HepG2 (cell line): ENCODE measurements around the gene RAB28. TPM values are rescaled to one million over a fixed set of nuclear protein-coding genes. Genes with fewer than 3 reads are reported as not detected.

ENCODE experiments used
- ATAC-seq: fragments of 200-7000 bp; cut with Tn5 transposase; 3 replicates; pipeline ENCODE4 v1.9.1; 2020; ENCODE audit warnings: mild to moderate bottlenecking, moderate library complexity
- BruUV-seq: library from RNA; stranded (reverse); fragments of 400-500 nt; replicated peaks from 2 replicates; lab custom pipeline; 2021; lab: Mats Ljungman, UMichigan
- CTCF ChIA-PET: fragments of 300-600 bp; formaldehyde crosslinking; extraction: SDS; loops from one replicate; lab custom pipeline; 2021; ENCODE audit warnings: low total read pairs, inconsistent platforms, low intra/inter-chr PET ratio; lab: Yijun Ruan, JAX
- POLR2A ChIA-PET: fragments of 350-600 bp; sonication (Branson Sonifier 250); formaldehyde crosslinking; loops from one replicate; lab custom pipeline; 2020; ENCODE audit warnings: antibody characterized with exemption, inconsistent platforms; lab: Yijun Ruan, JAX
- DNase-seq: peaks from one replicate; pipeline ENCODE4 v3.0.0-alpha.2; 2015; ENCODE audit warnings: low spot score
- FAIRE-seq: peaks from 3 replicates; lab custom pipeline; 2011; peaks lifted over from hg19 to GRCh38; lab: Jason Lieb, UNC
- H2AFZ ChIP-seq: one replicate; pipeline ENCODE4 v1.6.1; 2011; ENCODE audit warnings: low read length, inconsistent platforms
- H3K27ac ChIP-seq: fragments of 300-600 bp; 3 replicates; pipeline ENCODE4 v1.8.0; 2011; ENCODE audit warnings: mixed run types, mild to moderate bottlenecking, mixed read lengths, low read length, inconsistent platforms; ENCODE audit not compliant: insufficient read depth; ENCODE audit errors: extremely low read length
- H3K27me3 ChIP-seq, 2 experiments: fragments of 200-600 bp in 1 of 2; 2 replicates in 1 of 2; 3 replicates in 1 of 2; pipeline versions ENCODE4 v1.6.0 to v1.8.0; 2011; ENCODE audit warnings: low read length in 2 of 2, mild to moderate bottlenecking in 2 of 2, moderate library complexity in 2 of 2, inconsistent platforms in 1 of 2; ENCODE audit not compliant: insufficient read depth in 2 of 2, control insufficient read depth in 1 of 2
- H3K36me3 ChIP-seq, 2 experiments: fragments of 200-600 bp in 1 of 2; replicated peaks in 1 of 2; 2 replicates in 1 of 2; 3 replicates in 1 of 2; pipeline versions ENCODE4 v1.5.1 to v1.8.0; 2011; ENCODE audit warnings: low read length in 2 of 2, inconsistent platforms in 1 of 2; ENCODE audit not compliant: insufficient read depth in 2 of 2, control insufficient read depth in 1 of 2
- H3K4me1 ChIP-seq: 2 replicates; pipeline ENCODE4 v1.5.1; 2012; ENCODE audit warnings: low read length, inconsistent platforms; ENCODE audit not compliant: insufficient read depth
- H3K4me2 ChIP-seq: 2 replicates; pipeline ENCODE4 v1.6.0; 2011; ENCODE audit warnings: low read depth, low read length, inconsistent platforms
- H3K4me3 ChIP-seq, 3 experiments: fragments of 200-600 bp in 1 of 3; sonication (generic), shearing (Covaris generic) in 1 of 3; replicated peaks in 1 of 3; 2 replicates each; pipeline ENCODE4 v1.5.1; 2011 to 2016; ENCODE audit warnings: low read length in 3 of 3, inconsistent platforms in 2 of 3, low read depth in 2 of 3, mild to moderate bottlenecking in 2 of 3, control low read depth in 1 of 3, mixed read lengths in 1 of 3; ENCODE audit not compliant: insufficient read depth in 1 of 3
- H3K79me2 ChIP-seq: one replicate; pipeline ENCODE4 v1.6.1; 2011; ENCODE audit warnings: low read length, inconsistent platforms; ENCODE audit not compliant: insufficient read depth
- H3K9ac ChIP-seq: 2 replicates; pipeline ENCODE4 v1.6.0; 2011; ENCODE audit warnings: mild to moderate bottlenecking, low read depth, low read length, inconsistent platforms; ENCODE audit not compliant: insufficient read depth
- H3K9me3 ChIP-seq: 2 replicates; pipeline ENCODE4 v1.5.1; 2012; ENCODE audit warnings: mild to moderate bottlenecking, low read length
- H4K20me1 ChIP-seq: 2 replicates; pipeline ENCODE4 v1.6.0; 2011; ENCODE audit warnings: inconsistent platforms, mild to moderate bottlenecking, low read length, moderate library complexity; ENCODE audit not compliant: insufficient read depth
- FIP1L1 ChIP-seq: fragments of 200-400 bp; formaldehyde crosslinking; IDR thresholded peaks from 2 replicates; pipeline ENCODE4 v1.6.1; 2018; ENCODE audit warnings: low read depth, mild to moderate bottlenecking, low read length, moderate library complexity, borderline replicate concordance; ENCODE audit not compliant: insufficient read depth
- FOXM1 ChIP-seq: sonication (generic); formaldehyde crosslinking; IDR thresholded peaks from 2 replicates; pipeline ENCODE4 v1.5.0; 2020; ENCODE audit warnings: missing genetic modification reagents
- GTF2F1 ChIP-seq: fragments of 150-350 bp; IDR thresholded peaks from 2 replicates; pipeline ENCODE4 v1.6.1; 2014; ENCODE audit warnings: low read length
- HOMEZ ChIP-seq: IDR thresholded peaks from 2 replicates; pipeline ENCODE4 v1.6.1; 2016; ENCODE audit warnings: low read depth
- POLR2A ChIP-seq, 2 experiments: IDR thresholded peaks; 2 replicates each; pipeline ENCODE4 v1.6.1; 2011; ENCODE audit warnings: low read depth in 2 of 2, low read length in 2 of 2, mild to moderate bottlenecking in 1 of 2, moderate library complexity in 1 of 2; ENCODE audit not compliant: insufficient read depth in 1 of 2
- RNF219 ChIP-seq: sonication (generic); formaldehyde crosslinking; IDR thresholded peaks from 2 replicates; pipeline ENCODE4 v1.5.0; 2020; ENCODE audit warnings: mild to moderate bottlenecking, missing genetic modification reagents
- SP2 ChIP-seq: sonication (generic); formaldehyde crosslinking; IDR thresholded peaks from 2 replicates; pipeline ENCODE4 v1.5.1; 2020; ENCODE audit warnings: mild to moderate bottlenecking, missing genetic modification reagents
- TAF1 ChIP-seq: sonication (generic); formaldehyde crosslinking; IDR thresholded peaks from 2 replicates; pipeline ENCODE4 v1.4.0; 2020; ENCODE audit warnings: missing genetic modification reagents
- ZNF230 ChIP-seq: sonication (generic); formaldehyde crosslinking; IDR thresholded peaks from 2 replicates; pipeline ENCODE4 v1.4.0; 2020; ENCODE audit warnings: mild to moderate bottlenecking, missing genetic modification reagents
- ZNF460 ChIP-seq: sonication (generic); formaldehyde crosslinking; IDR thresholded peaks from 2 replicates; pipeline ENCODE4 v1.5.1; 2020; ENCODE audit warnings: missing genetic modification reagents, mild to moderate bottlenecking, borderline replicate concordance
- ZNF512B ChIP-seq: sonication (generic); formaldehyde crosslinking; IDR thresholded peaks from 2 replicates; pipeline ENCODE4 v1.5.1; 2020; ENCODE audit warnings: missing genetic modification reagents, mild to moderate bottlenecking, borderline replicate concordance
- ZNF775 ChIP-seq: sonication (generic); formaldehyde crosslinking; IDR thresholded peaks from 2 replicates; pipeline ENCODE4 v1.4.0; 2020; ENCODE audit warnings: missing genetic modification reagents, mild to moderate bottlenecking, moderate library complexity, borderline replicate concordance
- WGBS: methylation state at CpG from one replicate; pipeline ENCODE4 v1.1.6; 2017; ENCODE audit warnings: low lambda C conversion rate; 5-methylcytosine and 5-hydroxymethylcytosine counted together
- in situ Hi-C: cut with HindIII; loops from 2 replicates; pipeline ENCODE4 v1.10.0; 2017; ENCODE audit warnings: low pct_unique_long_range_greater_than_20kb; ENCODE audit not compliant: extremely low pct_ligation_motif_present
- intact Hi-C: fragments of 100-400 bp; cut with micrococcal nuclease; formaldehyde crosslinking; loops from one replicate; pipeline ENCODE4 v1.10.0; 2022; ENCODE audit not compliant: unreplicated experiment
- polyA plus RNA-seq, 8 experiments: library from polyadenylated mRNA; depleted of rRNA in 3 of 8; stranded (reverse) in 7 of 8; unstranded in 1 of 8; fragments of >200 nt; fragmentation: Illumina TruSeq in 4 of 8; extraction: Trizol in 4 of 8; gene quantifications; 2 replicates each; pipeline versions ENCODE4 v1.2.1 to v1.2.3, GENCODE V29; 2011 to 2016; ENCODE audit warnings: low read depth in 4 of 8, missing spikeins in 1 of 8, mixed read lengths in 1 of 8; ENCODE audit not compliant: insufficient read depth in 1 of 8
- total RNA-seq, 5 experiments: library from RNA; depleted of rRNA; stranded (reverse); fragments of >200 nt; fragmentation: Illumina TruSeq; extraction: Trizol; gene quantifications; 2 replicates each; pipeline ENCODE4 v1.2.3, GENCODE V29; 2016; ENCODE audit warnings: low read depth in 1 of 5

Gene RAB28
- total and polyA plus RNA-seq, 2 of the 13 experiments (the other 11 are each of a cell fraction or from before 2014, with no cell fraction given), result 11.8 to 18.2 TPM

DNA sequence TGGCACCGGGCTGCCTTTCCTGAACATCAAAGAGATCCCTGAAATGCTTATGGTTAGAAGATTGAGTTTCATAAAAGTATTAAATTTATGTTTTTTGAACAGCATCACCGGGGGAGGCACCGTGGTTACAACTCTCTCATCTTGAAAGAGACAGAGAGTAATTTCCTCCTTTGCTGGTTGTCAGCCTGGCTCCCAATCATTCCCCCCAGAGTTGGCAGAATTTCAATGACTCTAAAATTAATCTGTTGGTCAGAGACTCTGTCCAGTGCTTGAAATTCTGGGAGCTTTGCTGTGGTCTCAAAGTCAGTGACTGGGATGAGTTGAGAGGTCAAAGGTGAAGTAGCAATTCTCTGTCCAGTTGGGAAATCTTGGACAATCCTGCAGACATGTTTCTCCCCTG, 135.9 kb downstream of the RAB28 start (continued):
- no peak for TF ChIP-seq ZNF512B (CRISPR knock-in tag)
- no peak for TF ChIP-seq FIP1L1
- TF ChIP-seq, all 625 proteins: peak for 0

DNA sequence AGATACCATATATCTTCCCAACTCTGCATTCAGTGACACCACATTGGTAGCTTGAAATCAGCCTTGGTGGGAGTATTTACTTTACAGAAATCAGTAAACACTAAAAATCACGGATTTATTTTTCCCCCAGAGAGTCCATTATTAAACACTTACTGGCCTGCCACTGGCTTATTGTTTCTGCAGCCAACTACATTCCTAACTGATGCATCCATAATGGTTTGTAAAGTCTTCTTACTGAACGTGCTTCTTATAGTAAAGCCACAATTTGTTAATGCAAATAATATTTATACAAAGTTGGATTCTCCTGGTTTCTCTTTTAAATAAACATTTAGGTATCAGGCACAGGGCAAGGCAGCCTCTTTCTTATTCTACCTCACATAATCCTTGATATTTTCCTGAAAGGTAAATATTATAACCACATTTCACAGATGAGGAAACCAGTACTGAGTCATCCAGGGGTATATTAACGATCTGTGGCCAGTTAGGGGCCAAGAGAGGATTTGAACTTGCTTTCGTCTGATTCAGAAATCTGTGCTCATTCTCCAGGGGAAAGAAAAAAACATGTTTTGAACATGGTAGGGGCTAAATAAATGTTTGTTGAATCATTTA, 136.5 kb downstream of the RAB28 start:
- FAIRE-seq (no peak), ATAC-seq (no peak), DNase-seq (no peak)
- no TSS peak for BruUV-seq
- intact Hi-C loops (no loop called here), in situ Hi-C loops (no loop called here)
- CTCF ChIA-PET, result no interaction called here
- no peak overlapping the region for H3K4me2 ChIP-seq
- H3K4me1 ChIP-seq, result no peaks in the 10 kb centered on the region
- H4K20me1 ChIP-seq, result no peaks in the 10 kb centered on the region
- H2AFZ ChIP-seq, result no peak overlapping the region
- H3K27me3 ChIP-seq, result no peaks in the 10 kb centered on the region
- no peaks in the 10 kb centered on the region for H3K79me2 ChIP-seq
- H3K36me3 ChIP-seq, result no peaks in the 10 kb centered on the region
- H3K27ac ChIP-seq, result no peak overlapping the region
- H3K9ac ChIP-seq, result no peak overlapping the region
- WGBS, result 84% methylated on average over 4 of the region's 4 CpGs
- H3K4me3 ChIP-seq, result no peak overlapping the region
- POLR2A ChIA-PET, result no interaction called here
- TF ChIP-seq GTF2F1 (no peak), POLR2A (IDR thresholded peaks at IDR 0.05; ENCODE audit: insufficient read depth in 1 of 2, low read depth in 2 of 2, low read length in 2 of 2) (no peak), ZNF230 (CRISPR knock-in tag) (no peak), RNF219 (CRISPR knock-in tag) (no peak), HOMEZ (CRISPR knock-in tag) (no peak), SP2 (CRISPR knock-in tag) (no peak), TAF1 (CRISPR knock-in tag) (no peak), ZNF775 (CRISPR knock-in tag) (no peak), ZNF460 (CRISPR knock-in tag) (no peak), FOXM1 (CRISPR knock-in tag) (no peak)
- H3K9me3 ChIP-seq, result no peaks in the 10 kb centered on the region
